ENCODE results near the gene YBX2.

GRCh38 chr17:7284911-7285310 is 9.5 kb downstream of the YBX2 start:
- no peak for TF ChIP-seq CTCF (IDR thresholded peaks at IDR 0.05)
- TF ChIP-seq EZH2 (IDR thresholded peaks at IDR 0.05; ENCODE audit: borderline replicate concordance, insufficient read depth, low read depth, low read length, poor library complexity, severe bottlenecking), result no peak

Data from B cell (primary cell).